GM18505 (cell line): ENCODE measurements around the gene CENPX.

Experiments
- ATAC-seq: cut with Tn5 transposase; IDR thresholded peaks from one replicate; pipeline ENCODE4 v1.9.1; 2021; ENCODE audit not compliant: unreplicated experiment
- POLR2A ChIP-seq: IDR thresholded peaks from 4 replicates; pipeline ENCODE4 v1.6.1; 2011; ENCODE audit warnings: borderline replicate concordance; ENCODE audit not compliant: insufficient read depth, insufficient read length; ENCODE audit errors: extremely low read depth

The CENPX gene

GRCh38 chr17:82012640-82013295 lies 9.9 kb downstream of the CENPX start:
- no peak for ATAC-seq
- TF ChIP-seq POLR2A, result no peak

GRCh38 chr17:82012261-82012639 lies 10.4 kb downstream of the CENPX start:
- TF ChIP-seq POLR2A, result no peak

GRCh38 chr17:82011617-82012187 lies 11.0 kb downstream of the CENPX start:
- no peak for TF ChIP-seq POLR2A
- no peak for ATAC-seq

More at GRCh38 chr17:82012261-82012639, 10.4 kb downstream of the CENPX start:
- ATAC-seq, result no peak

- no peak for TF ChIP-seq POLR2A
- no peak for ATAC-seq
Observed at GRCh38 chr17:82010575-82011525, 11.8 kb downstream of the CENPX start.

- no peak for ATAC-seq
- no peak for TF ChIP-seq POLR2A
Observed at GRCh38 chr17:82009413-82009812, 13.3 kb downstream of the CENPX start.

- TF ChIP-seq POLR2A, result no peak
- no peak for ATAC-seq
Observed at GRCh38 chr17:82008941-82009405, 13.7 kb downstream of the CENPX start.

GRCh38 chr17:82008258-82008940 lies 14.3 kb downstream of the CENPX start:
- ATAC-seq, result no peak
- TF ChIP-seq POLR2A, result no peak

- TF ChIP-seq POLR2A, result no peak
- no peak for ATAC-seq
Observed at GRCh38 chr17:82007495-82008257, 15.0 kb downstream of the CENPX start.

GRCh38 chr17:82007228-82007494 lies 15.5 kb downstream of the CENPX start:
- ATAC-seq, result no peak
- TF ChIP-seq POLR2A, result no peak

- ATAC-seq, result no peak
- TF ChIP-seq POLR2A, result no peak
Observed at GRCh38 chr17:82006468-82007227, 16.0 kb downstream of the CENPX start.

GRCh38 chr17:82005701-82006348 lies 16.9 kb downstream of the CENPX start:
- no peak for TF ChIP-seq POLR2A
- no peak for ATAC-seq
